Fibroblast of skin of left quadriceps (primary cell): ENCODE results near the gene PHC2.
A peak's percentile ranks its signal among the peaks of the same experiment; 100 is the strongest.

Experiments
- DNase-seq, 2 experiments: peaks; one replicate each; pipeline ENCODE4 v3.0.0-alpha.2; 2013; ENCODE audit warnings: low read depth in 2 of 2

Gene PHC2

GRCh38 chr1:33430692-33431593 lies at the start of gene PHC2:
PHC2 (minus strand) TSS chr1:33431095; CDS start chr1:33375539, 55,556 bp downstream.
- DNase-seq, result peak; percentile 89

GRCh38 chr1:33477451-33477850 lies 46.6 kb upstream of the PHC2 start:
- no peak for DNase-seq

GRCh38 chr1:33473900-33474299 lies 43.0 kb upstream of the PHC2 start:
- DNase-seq, result no peak

GRCh38 chr1:33472269-33472980 lies 41.5 kb upstream of the PHC2 start, which contains the start of gene ZSCAN20:
ZSCAN20 (plus strand) TSS chr1:33472645; CDS start chr1:33479289, 6,644 bp downstream.
- peak; percentile 97 for DNase-seq

GRCh38 chr1:33471416-33471815 lies 40.5 kb upstream of the PHC2 start:
- no peak for DNase-seq

GRCh38 chr1:33470495-33471012 lies 39.7 kb upstream of the PHC2 start:
- peak; percentile 65 to 69 for DNase-seq

GRCh38 chr1:33469691-33470090 lies 38.8 kb upstream of the PHC2 start:
- no peak for DNase-seq

GRCh38 chr1:33468967-33469366 lies 38.1 kb upstream of the PHC2 start:
- DNase-seq, result no peak

GRCh38 chr1:33468531-33468930 lies 37.6 kb upstream of the PHC2 start:
- no peak for DNase-seq

- DNase-seq, result no peak
Observed at GRCh38 chr1:33468011-33468410, 37.1 kb upstream of the PHC2 start.

- no peak for DNase-seq
Observed at GRCh38 chr1:33466159-33466558, 35.3 kb upstream of the PHC2 start.

- DNase-seq, result no peak
Observed at GRCh38 chr1:33465316-33465715, 34.4 kb upstream of the PHC2 start.

- no peak for DNase-seq
Observed at GRCh38 chr1:33464552-33464951, 33.7 kb upstream of the PHC2 start.

- no peak for DNase-seq
Observed at GRCh38 chr1:33462405-33463164, 31.7 kb upstream of the PHC2 start.

- no peak for DNase-seq
Observed at GRCh38 chr1:33460947-33461629, 30.2 kb upstream of the PHC2 start.

- no peak for DNase-seq
Observed at GRCh38 chr1:33460144-33460543, 29.2 kb upstream of the PHC2 start.

- DNase-seq, result no peak
Observed at GRCh38 chr1:33459691-33460090, 28.8 kb upstream of the PHC2 start.

GRCh38 chr1:33456502-33456886 lies 25.6 kb upstream of the PHC2 start:
- DNase-seq, result no peak

GRCh38 chr1:33455539-33456501 lies 24.9 kb upstream of the PHC2 start:
- DNase-seq, result peak; percentile 70 to 72

- no peak for DNase-seq
Observed at GRCh38 chr1:33454646-33455282, 23.9 kb upstream of the PHC2 start.
